Esophagus squamous epithelium (tissue), 4 donors: Measurements from ENCODE around the gene ZDHHC18.

Experiments used
- POLR2A ChIP-seq, 4 donors: fragments of 450-650 bp; IDR thresholded peaks; one replicate each; pipeline ENCODE4 v1.6.1; 2017; ENCODE audit warnings: antibody characterized with exemption in 4 of 4, mild to moderate bottlenecking in 4 of 4, moderate library complexity in 3 of 4
- TF ChIP-seq, protein P1 (sequence below), 6 experiments: fragments of 450-650 bp in 4 of 6; fragments of 200-600 bp in 2 of 6; sonication (generic) in 2 of 6; IDR thresholded peaks; one replicate each; pipeline ENCODE4 v1.5.1; 2016 to 2019; ENCODE audit warnings: antibody characterized with exemption in 6 of 6, mild to moderate bottlenecking in 4 of 6, moderate library complexity in 4 of 6

DNA sequence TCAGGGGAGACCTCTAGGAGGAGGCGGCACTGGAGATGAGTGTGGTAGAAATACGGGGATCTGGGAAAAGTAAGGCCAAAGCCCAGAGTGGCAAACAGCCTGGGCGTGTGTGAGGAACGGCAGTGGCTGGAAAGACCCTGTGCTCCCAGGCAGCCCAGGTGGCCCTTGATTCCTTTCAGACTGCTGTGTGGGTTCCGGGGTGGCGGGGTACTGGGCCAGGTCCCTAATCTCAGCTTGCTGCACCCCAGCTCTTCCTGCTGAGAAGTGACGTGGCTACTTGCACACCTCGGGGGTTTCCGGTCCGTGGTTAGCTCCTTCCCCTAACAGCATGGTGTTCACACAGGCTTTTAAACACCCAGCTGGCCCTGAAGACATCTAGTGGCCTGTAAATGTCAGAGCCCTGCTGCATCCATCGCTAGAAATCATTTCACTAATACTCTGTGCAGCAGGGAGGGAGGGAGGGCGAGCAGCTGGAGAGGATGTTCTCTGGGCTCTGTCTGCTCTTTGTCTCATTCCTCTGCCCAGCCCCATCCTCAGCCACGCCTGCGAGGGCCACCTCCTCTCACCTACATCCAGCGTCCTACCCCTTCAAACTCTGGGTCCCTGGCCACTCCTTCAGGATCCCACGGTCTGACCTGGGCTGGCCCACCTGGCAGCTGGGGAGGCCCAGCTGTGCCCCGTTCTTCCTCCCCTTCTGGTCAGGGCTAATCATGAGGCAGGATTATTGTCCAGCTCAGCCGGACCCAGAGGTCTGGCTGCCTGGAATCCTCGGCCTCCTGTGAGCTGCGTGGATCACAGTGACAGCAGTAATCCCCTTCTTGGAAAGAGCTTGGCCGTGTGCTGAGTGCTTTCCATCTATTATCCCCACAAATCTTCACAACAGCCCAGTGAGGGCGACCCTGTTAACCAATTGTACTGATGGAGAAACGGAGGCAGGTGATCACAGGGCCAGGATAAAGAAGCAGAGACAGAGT, 7.2 kb downstream of the ZDHHC18 start:
- TF ChIP-seq, protein P1, sequence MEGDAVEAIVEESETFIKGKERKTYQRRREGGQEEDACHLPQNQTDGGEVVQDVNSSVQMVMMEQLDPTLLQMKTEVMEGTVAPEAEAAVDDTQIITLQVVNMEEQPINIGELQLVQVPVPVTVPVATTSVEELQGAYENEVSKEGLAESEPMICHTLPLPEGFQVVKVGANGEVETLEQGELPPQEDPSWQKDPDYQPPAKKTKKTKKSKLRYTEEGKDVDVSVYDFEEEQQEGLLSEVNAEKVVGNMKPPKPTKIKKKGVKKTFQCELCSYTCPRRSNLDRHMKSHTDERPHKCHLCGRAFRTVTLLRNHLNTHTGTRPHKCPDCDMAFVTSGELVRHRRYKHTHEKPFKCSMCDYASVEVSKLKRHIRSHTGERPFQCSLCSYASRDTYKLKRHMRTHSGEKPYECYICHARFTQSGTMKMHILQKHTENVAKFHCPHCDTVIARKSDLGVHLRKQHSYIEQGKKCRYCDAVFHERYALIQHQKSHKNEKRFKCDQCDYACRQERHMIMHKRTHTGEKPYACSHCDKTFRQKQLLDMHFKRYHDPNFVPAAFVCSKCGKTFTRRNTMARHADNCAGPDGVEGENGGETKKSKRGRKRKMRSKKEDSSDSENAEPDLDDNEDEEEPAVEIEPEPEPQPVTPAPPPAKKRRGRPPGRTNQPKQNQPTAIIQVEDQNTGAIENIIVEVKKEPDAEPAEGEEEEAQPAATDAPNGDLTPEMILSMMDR (IDR thresholded peaks at IDR 0.05): peak in 2 of 6 experiments; percentile 3 to 10
- TF ChIP-seq POLR2A (IDR thresholded peaks at IDR 0.05): peak in 1 of 4 donors; percentile 43
